Measurements from ENCODE around the gene WDR33. TPM values are rescaled to one million over a fixed set of nuclear protein-coding genes. Genes with fewer than 3 reads are reported as not detected.
A peak's percentile ranks its signal among the peaks of the same experiment; 100 is the strongest.

The WDR33 gene
- total RNA-seq, 6 donors from 2014 or later: 33.7 to 76.3 (median 47.5) TPM

DNA sequence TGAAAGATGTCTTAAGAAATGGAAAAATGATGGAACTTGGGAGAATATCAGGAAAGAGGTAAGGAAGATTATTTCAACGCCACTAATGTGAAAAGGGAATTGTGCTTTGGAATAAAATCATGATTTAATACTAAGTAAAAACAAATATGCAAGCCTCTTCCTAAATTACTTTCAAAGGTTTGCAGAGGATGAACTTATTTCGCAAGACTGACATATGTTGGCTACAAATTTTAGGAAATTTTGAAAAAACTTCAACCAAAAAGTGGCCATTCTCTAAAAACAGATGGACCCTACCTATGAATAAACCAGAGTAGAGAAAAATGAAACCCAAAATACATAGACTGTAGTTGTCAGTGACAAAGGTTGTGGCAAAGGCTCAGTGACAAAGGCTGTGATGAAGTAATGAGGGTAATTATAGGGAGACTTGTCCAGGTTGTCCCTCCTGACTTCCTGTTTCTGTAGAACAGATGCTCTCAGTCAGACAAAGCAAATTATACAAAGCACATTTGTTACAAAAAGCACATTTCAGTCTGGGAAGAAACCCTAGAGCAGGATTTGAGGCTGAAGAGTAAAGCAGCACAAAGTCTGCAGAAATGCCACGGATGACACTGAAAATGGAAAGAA lies 70.2 kb downstream of the WDR33 start:
- ATAC-seq (ENCODE audit: low FRiP score in 2 of 2): no peak
- Histone ChIP-seq H3K4me3 (no peak overlapping the region), H3K4me1 (peaks cover 0 to 13% (median 0%) of the 10 kb centered on the region in 4 donors), H3K9me3 (no peaks in the 10 kb centered on the region), H3K36me3 (peaks cover 0 to 16% (median 3%) of the 10 kb centered on the region in 4 donors), H3K27me3 (no peaks in the 10 kb centered on the region), H3K27ac (no peak overlapping the region)
- TF ChIP-seq EP300 (IDR thresholded peaks at IDR 0.05) (no peak), POLR2A (IDR thresholded peaks at IDR 0.05) (no peak), POLR2AphosphoS5 (IDR thresholded peaks at IDR 0.05) (no peak)
- TF ChIP-seq, protein P1, sequence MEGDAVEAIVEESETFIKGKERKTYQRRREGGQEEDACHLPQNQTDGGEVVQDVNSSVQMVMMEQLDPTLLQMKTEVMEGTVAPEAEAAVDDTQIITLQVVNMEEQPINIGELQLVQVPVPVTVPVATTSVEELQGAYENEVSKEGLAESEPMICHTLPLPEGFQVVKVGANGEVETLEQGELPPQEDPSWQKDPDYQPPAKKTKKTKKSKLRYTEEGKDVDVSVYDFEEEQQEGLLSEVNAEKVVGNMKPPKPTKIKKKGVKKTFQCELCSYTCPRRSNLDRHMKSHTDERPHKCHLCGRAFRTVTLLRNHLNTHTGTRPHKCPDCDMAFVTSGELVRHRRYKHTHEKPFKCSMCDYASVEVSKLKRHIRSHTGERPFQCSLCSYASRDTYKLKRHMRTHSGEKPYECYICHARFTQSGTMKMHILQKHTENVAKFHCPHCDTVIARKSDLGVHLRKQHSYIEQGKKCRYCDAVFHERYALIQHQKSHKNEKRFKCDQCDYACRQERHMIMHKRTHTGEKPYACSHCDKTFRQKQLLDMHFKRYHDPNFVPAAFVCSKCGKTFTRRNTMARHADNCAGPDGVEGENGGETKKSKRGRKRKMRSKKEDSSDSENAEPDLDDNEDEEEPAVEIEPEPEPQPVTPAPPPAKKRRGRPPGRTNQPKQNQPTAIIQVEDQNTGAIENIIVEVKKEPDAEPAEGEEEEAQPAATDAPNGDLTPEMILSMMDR (IDR thresholded peaks at IDR 0.05): no peak
- DNase-seq: no peak
- 89 to 92% methylated on average over 3 of the region's 3 CpGs for WGBS, 2 donors

DNA sequence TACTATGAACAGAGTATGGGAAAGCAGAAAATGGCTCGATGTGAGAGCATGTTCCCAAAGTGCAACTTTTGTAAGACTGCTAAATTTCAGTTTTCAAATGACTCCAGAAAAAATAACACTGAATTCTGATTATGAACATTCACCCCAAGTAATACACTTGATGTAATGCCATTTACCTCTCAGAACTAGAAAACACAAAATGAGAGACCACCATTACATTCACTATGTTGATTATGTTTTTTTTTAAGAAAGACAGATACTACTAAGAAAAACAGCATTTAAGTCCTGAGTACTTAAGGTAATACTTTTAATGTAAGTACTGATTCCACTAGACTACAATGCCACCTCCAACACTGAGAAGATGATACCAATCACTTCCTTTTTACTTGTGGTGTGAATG lies 71.2 kb downstream of the WDR33 start:
- Histone ChIP-seq H3K27ac (no peak overlapping the region), H3K9me3 (no peaks in the 10 kb centered on the region), H3K27me3 (no peaks in the 10 kb centered on the region), H3K36me3 (peaks cover 0 to 11% (median 1%) of the 10 kb centered on the region in 4 donors), H3K4me3 (no peak overlapping the region), H3K4me1 (peaks cover 0 to 13% (median 5%) of the 10 kb centered on the region in 4 donors)
- no peak for DNase-seq
- TF ChIP-seq POLR2AphosphoS5 (IDR thresholded peaks at IDR 0.05) (no peak), POLR2A (IDR thresholded peaks at IDR 0.05) (no peak), EP300 (IDR thresholded peaks at IDR 0.05) (no peak)
- TF ChIP-seq, protein P1 (IDR thresholded peaks at IDR 0.05): no peak
- ATAC-seq (ENCODE audit: low FRiP score in 2 of 2): no peak
- 83 to 95% methylated on average over 1 of the region's 1 CpG for WGBS, 2 donors

DNA sequence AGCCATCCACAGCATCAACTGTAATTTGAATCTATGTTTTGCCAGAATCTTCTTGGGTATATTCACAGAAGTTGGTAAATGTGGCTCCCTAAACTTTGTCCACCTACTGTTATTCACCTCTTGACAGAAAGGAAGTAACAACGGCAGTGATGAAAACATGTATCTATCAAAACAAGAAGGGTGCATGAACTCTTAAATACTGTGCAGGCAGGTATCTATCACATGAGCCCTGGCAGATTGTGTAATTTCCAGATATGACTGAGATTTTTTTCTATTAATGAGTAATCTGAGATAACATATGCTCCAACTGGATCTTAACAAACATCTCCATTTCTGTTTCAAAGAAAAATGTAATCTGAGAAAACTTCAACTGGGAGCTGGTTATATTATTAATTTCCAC lies 73.1 kb downstream of the WDR33 start:
- Histone ChIP-seq H3K9me3 (no peaks in the 10 kb centered on the region), H3K4me1 (peaks cover 5 to 30% (median 12%) of the 10 kb centered on the region in 4 donors), H3K27me3 (no peaks in the 10 kb centered on the region), H3K4me3 (no peak overlapping the region), H3K36me3 (peaks cover 0 to 9% (median 1%) of the 10 kb centered on the region in 4 donors), H3K27ac (no peak overlapping the region)
- 42 to 63% methylated on average over 1 of the region's 1 CpG for WGBS, 2 donors
- no peak for ATAC-seq (ENCODE audit: low FRiP score in 2 of 2)
- DNase-seq: no peak
- TF ChIP-seq EP300 (IDR thresholded peaks at IDR 0.05): no peak
- no peak for TF ChIP-seq POLR2AphosphoS5 (IDR thresholded peaks at IDR 0.05)
- TF ChIP-seq, protein P1 (IDR thresholded peaks at IDR 0.05): no peak
- TF ChIP-seq POLR2A (IDR thresholded peaks at IDR 0.05): no peak

DNA sequence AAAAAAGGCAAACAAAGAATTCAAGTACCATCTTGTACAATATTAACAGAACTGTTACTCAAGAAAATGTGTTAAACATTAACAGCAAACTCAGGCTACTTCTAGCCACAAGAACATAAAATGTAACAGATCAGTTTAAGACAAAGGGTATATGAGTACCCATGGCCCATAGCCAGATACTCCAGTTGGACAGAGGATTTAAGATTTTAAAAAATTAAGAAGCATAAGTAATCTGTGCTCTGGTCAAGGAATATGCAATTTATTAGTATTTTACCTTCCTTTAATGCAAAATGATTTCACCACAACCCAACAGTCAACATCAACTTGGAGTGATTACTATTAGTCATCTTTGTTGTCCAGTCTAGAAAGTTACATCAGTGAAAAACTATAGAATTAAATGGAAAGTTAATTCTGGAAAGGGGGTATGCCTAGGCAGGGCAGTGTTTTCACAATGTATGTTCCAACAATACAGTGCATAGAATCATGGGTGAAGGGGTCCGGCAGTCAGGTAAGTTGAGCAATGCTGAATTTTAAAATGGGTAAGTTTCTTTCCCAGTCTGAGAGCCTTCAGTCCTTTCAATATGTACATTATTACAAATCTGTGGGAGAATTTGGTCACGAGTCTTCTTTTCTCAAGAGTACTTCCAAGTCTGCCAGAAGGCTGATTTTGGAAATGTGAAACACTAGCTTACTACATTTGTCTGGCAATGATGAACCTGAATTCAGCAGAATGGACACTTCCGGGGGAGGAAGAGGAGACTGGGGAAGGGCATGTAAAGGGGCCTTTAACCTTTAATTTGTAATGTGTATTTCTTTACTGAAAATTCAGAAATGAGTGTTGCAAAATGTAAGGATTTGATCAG lies 75.2 kb downstream of the WDR33 start:
- WGBS, 2 donors: 57 to 80% methylated on average over 3 of the region's 3 CpGs
- ATAC-seq (ENCODE audit: low FRiP score in 2 of 2) (peak in 1 of 2 donors; percentile 77), DNase-seq (no peak)
- Histone ChIP-seq H3K9me3 (no peaks in the 10 kb centered on the region), H3K4me3 (no peak overlapping the region), H3K27ac (peak overlapping the region in 1 of 4 donors; percentile 36), H3K4me1 (peaks cover 5 to 30% (median 12%) of the 10 kb centered on the region in 4 donors), H3K27me3 (no peaks in the 10 kb centered on the region), H3K36me3 (peaks cover 0 to 6% (median 1%) of the 10 kb centered on the region in 4 donors)
- TF ChIP-seq EP300 (IDR thresholded peaks at IDR 0.05): no peak
- TF ChIP-seq POLR2A (IDR thresholded peaks at IDR 0.05): no peak
- no peak for TF ChIP-seq POLR2AphosphoS5 (IDR thresholded peaks at IDR 0.05)
- TF ChIP-seq, protein P1 (IDR thresholded peaks at IDR 0.05): no peak
